Cardiac septum (tissue), 1 donor: Measurements from ENCODE around the gene BZW1. TPM values are rescaled to one million over a fixed set of nuclear protein-coding genes. Genes with fewer than 3 reads are reported as not detected.

ENCODE experiments used
- DNase-seq: peaks from one replicate; pipeline ENCODE4 v3.0.0-alpha.2; 2020; ENCODE audit warnings: low spot score
- intact Hi-C: fragments of 100-400 bp; cut with DNase I; formaldehyde crosslinking; loops from one replicate; pipeline ENCODE4 v1.14.0; 2022
- long read RNA-seq: library from polyadenylated mRNA; unstranded; transcript quantifications from one replicate; pipeline ENCODE4 v2.0.0, GENCODE V29; 2021
- total RNA-seq: library from RNA; stranded (reverse); fragmentation: NEBNext Ultra II Directional; extraction: Animal tissue kit (Norgen Biotek cat#: 25700); gene quantifications from one replicate; pipeline ENCODE4 v1.2.1, GENCODE V29; 2021
- donor health status: DM: no; HTN: no; CAD: no.

BZW1 gene
- total RNA-seq, result 99.3 TPM
- long read RNA-seq, full-length matches to known transcripts, result 77 of 96 reads
- long read RNA-seq, partial matches to known transcripts, result 6 of 96 reads
- long read RNA-seq, other reads (novel, unspliced or antisense), result 13 of 96 reads

DNA sequence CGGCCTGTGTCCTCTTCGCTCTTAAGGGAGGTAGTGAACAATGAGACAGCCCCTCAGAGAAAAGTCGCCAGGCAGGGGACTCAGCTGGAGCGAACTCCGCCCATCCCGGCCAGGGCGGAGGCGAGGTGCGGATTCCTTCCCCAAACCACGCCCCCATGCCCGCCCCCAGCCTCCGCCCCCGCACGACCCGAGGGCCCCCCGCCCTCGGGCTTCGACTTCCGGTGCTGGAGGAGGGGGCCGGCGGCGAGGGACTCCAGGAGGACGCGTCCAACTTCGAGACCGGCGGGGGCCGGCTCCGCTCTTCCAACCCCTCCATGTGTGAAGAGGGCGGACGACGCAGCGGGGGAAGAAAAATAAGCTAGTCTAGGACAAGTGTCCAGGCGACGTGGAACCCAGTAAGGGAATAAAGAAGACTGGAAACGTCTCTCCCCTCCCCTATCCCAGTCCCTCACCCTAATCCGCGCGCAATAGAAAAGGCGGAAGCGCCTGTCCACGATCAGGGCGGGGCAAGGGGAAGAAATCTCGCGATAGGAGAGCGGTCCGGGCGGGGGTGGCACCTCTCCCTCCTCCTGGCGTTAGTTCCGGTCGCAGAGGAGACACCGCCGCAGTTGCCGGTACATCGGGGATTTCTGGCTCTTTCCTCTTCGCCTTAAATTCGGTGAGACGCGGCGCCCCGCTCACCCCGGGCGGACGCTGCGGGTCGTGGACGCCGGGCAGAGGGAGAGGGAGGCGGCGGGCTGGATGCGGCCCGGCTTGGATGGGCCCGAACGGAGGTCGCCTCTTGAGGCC, at the start of gene BZW1:
TSS of gene BZW1 (plus strand) at position 578 of the 789 bp plus-strand sequence. CDS start 1,308 bp downstream, outside the sequence.
- DNase-seq, result peak; percentile 99
- intact Hi-C loops, result loop anchor here (1.0 to 5.0 kb wide), 5 partner anchors 53 to 641 kb away; partner anchors contain the start of genes CLK1, NIF3L1, PPIL3 and STRADB

DNA sequence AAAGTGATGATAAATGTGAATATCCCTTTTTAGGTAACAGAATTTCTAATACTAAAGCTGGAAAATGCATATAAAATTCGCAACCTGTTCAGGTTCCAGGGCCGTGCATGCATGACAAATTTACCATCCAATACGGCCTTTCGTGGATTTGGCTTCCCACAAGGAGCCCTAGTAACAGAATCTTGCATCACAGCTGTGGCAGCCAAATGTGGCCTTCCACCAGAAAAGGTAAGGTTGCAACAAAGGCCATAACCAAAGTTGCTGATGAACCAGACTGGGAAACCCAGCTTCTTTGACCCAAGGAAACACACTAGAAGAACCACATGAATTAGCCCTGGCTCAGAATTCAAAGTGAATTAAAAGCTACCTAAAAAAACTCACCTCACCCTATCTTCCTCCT, 49.6 kb upstream of the BZW1 start:
- intact Hi-C loops, result no loop called here
- DNase-seq, result no peak

DNA sequence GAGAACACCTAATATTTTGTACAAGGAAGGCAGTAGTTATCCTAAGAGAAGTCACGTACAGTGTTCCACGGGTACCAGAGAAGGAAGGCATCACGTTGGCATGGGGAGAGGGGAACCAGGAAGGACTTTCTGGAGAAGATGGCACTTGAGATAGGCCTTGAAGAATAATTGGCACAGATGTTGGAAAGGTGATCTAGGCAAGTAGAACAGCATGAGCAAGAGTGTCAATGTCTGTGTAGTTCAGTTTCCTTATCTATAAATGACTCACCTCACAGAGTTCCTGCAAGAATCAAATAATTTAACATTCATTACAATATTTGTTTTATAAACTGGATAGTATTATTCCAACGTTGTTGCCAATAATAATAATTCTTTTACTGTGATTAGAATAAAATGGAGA, 48.3 kb upstream of the BZW1 start:
- DNase-seq, result no peak
- intact Hi-C loops, result no loop called here

DNA sequence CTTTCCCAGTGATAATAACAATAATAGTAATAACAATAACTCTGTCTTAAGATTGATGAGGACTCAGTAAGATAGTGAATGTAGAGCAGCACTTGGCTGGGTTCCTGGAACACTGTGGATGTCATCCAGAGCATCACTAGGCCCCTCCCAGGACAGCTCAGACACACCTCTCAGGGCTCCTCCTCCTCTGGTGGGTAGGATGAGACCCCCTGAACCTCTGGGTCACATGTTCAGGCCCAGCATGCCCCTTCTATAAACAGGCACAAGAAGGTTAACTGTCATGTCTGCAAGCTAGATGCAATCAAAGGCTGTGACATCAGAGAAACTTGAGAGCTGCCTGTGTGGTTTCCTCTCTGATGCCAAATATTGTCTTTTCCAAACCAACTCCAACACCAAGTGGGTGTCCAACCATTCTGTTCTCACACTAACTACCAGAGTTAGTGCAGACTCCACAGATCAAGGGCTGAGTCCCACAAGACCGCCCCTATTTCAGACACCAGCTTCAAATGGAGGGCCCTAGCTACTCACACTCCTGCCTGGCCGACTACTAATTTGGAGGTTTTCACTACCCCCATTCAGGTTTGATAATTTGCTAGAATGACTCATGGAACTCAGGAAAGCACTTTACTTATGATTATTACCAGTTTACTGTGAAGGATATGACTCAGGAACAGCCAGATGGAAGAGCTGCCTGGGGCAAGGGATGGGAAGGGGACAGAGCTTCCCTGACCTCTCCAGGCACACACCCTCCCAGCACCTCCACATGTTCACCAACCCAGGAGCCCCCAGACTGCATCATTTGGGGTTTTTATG, 46.4 kb upstream of the BZW1 start:
- no peak for DNase-seq
- intact Hi-C loops, result no loop called here

DNA sequence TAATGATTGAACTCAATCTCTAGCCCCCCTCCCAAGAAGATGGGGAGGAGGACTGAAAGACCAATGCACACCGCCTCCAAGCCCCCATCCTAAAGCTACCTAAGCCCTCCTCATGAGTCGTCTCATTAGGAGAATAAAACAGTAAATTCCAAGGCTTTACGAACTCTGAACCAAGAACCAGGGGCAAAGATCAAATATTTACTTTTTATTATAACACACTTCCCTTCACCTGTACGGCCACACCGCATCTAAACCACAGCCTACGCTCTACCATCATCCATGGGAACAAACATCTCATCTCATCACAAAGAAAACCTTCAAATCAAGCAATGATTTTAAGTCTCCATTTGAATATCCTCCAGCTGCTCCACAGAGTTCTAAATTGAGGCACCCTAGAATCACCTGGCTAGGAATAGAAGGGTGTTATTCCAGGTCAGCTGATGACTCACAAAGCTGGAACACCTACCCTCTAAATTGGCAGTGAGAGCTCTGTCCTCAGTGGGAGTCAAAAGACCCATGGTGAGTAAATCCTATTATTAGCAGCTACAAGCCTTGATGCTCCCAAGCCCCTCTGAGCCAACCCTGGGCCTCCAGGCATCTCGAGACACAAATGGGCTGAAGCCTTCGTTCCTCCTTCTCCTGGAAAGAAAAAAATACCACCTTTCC, 45.6 kb upstream of the BZW1 start:
- no peak for DNase-seq
- intact Hi-C loops, result no loop called here

DNA sequence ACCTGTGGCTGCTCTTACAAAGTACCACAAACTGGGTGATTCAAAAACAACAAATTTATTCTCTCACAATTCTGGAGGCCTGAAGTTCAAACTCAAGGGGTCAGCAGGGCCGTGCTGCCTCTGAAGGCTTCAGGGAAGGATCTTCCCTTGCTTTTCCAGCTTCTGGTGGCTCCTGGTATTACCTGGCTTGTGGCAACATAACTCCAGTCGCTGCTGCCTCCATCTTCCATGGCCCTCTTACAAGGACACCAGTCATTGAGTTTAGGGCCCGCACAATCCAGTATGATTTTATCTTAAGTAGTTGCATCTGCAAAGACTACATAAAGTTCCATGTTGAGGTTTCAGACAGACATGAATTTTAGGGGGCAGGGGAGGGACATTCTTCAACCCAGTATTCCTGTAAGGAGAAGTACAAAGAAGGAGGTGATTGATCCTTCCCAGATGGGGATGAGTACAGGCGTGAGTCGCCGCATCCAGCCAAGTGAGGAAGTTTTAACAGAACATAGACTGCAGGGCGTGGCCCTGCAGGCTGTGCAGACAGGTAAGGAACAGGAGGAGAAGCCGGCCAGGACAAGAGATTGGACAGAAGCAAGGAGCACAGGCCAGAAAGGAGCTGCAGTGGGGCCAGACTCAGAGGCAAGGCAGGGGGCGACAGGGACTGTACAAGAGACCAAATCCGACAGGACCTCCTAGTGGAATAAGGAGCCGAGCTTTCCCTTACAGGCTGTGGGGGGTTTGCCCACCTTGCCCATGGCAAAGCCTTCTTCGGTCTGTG, 44.4 kb upstream of the BZW1 start:
- DNase-seq, result no peak
- intact Hi-C loops, result no loop called here

DNA sequence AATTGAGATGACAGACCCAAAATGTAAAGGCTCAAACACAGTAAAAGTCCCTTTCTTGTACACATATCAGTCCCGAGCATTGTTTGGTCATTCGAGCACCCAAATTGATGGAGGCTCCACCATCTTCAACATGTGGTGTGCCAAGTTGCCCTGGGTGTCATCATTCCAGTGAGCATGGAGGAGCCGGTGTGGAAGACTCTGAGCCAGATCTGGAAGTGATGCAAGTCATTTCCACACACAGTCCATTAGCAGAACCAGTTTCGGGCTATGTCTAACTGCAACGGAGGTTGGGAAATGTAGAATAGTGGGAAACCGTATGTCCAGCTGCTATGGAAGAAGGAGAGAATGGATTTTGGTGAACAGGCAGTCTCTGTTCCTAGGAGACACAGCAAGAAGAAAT, 40.9 kb upstream of the BZW1 start:
- no peak for DNase-seq
- intact Hi-C loops, result no loop called here

DNA sequence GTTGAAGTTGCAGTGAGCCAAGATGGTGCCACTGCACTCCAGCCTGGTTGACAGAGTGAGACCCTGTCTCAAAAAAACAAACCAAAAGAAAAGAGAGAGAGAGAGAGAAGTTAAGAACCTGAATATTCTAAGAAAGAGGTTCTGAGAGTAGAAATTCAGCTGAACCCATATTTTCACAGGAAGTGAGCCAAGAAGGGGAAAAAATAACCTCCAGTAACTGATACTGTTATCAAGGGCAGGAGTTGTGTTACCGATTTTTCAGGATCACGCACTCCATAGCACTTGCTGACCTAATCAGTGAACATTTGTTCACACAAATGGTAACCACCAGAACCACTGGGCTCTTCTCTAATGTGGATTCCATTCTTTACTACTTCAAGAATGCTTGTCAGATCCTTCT, 39.1 kb upstream of the BZW1 start:
- DNase-seq, result no peak
- intact Hi-C loops, result no loop called here

DNA sequence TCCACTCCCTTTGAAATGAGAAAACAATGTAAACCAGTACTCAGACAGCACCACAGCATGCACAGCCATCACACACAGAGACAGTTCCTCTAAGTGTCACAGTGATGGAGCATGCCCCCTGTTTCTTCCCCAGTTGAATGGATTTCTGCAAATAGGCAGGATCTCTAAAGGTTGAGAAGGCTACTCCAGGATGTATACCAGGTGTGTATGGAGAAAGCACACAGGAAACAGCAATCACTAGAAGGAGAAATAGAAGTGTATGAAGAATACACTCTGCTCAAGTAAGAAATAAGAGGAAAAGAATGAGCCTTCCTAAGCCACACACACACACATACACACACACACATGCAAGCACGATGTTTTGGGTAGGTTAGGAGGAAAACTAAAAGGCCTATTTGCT, 38.6 kb upstream of the BZW1 start:
- DNase-seq, result no peak
- intact Hi-C loops, result no loop called here

DNA sequence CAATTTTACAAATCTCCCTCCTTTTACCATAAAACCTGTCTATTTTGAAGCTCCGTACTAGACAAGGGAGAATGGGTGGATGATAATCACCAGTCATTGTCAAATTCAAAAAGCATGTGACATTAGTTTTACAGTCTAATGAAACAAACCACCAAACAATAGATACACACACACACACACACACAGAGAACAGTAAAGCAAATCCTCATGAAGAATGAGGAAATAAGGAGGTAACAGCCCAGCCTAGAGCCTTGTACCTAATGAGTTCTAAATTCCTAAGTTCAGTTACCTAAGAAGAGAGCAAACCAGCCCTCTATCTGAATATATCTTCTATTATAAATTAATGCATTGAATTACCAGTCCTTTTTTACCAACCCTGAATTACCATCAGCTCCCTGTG, 36.8 kb upstream of the BZW1 start:
- intact Hi-C loops, result no loop called here
- no peak for DNase-seq

DNA sequence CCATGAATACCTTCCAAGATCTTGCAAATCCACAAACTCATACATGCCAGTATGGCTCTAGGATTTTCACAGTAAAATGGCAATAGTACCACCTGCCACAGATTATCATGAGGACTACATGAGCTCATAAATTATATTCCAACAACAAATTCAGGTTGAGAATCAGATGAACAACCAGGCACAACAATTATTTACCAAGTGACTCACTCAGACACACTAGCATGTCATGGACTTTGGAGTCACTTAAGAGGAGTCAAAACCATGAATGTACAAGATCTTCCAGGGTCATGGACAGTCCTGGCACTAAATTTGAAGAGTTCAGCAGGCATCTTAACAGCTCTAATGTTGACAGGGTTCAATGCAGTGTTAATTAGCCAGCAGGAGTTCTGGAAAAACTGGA, 34.4 kb upstream of the BZW1 start:
- DNase-seq, result no peak
- intact Hi-C loops, result no loop called here

DNA sequence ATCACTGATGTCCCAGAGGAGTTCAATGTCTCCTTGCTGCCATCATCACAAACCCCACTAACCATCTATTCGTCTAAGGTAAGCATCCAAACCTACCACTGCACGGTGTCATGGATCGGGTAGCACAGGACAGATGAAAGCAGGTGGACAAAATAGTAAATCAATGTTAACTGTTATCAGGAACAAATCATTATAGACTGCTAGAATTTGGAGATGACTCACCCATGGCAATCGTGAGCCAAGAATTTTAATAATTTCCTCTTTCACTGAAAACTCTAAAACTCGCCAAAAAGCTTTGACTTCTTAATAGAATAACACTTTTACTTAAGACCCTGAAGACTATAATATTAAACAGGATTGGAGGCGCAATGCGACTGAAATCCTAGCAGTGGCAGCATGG, 33.7 kb upstream of the BZW1 start:
- no peak for DNase-seq
- intact Hi-C loops, result no loop called here

DNA sequence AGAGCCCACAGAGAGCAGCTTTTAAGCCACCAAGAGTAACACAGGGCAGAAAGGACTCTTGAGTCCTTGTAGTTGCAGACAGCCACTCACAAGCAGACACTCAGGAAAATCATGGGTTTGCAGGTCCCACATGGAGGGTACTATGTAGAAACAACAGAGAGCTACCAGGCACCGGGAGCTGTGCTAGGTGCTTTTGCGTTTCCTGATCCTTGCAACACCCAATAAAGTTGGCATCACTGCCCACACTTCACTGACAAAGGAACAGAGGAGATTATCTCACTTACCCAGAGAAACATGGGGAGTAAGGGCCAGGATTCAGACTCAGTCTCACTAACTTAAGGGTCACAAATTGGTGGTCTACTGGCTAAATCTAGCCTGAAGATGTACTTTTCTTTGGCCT, 32.5 kb upstream of the BZW1 start:
- intact Hi-C loops, result no loop called here
- no peak for DNase-seq

DNA sequence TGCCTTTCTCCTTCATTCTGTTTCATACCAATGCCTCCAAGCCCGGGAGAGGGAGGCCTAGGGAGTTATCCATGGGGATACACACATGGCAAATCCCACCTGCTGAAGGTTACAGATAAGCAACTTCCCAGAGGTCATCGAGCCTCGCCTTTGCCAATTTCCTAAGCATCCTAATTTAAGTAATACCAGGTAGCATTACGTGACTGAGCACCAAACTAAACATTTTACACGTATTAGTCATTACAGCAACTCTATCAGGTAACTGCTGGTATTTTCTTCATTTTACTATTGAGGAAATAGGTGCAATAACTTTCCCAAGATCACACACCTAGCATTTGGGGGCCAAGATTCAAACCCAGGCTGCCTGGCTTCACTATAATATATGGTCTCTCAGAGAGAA, 30.1 kb upstream of the BZW1 start:
- no peak for DNase-seq
- intact Hi-C loops, result no loop called here

DNA sequence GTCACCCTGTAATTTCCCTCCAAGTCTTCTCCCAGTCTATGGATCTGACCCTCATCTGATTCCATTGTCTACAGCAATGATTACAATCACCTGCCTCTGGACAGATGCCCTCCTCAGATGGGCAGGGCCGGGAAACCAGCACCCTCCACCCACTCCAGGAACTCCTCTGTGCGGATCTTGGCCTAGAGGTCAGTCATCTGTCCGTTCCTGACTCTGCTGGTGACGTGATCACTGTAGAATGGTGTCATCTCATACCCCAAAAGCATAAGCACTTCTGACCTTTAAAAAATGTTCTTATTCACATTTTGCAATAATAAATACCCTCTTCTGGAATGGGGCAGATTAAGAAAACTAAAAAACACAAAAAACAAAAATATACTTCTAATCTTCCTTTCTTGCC, 29.5 kb upstream of the BZW1 start:
- no peak for DNase-seq
- intact Hi-C loops, result no loop called here

DNA sequence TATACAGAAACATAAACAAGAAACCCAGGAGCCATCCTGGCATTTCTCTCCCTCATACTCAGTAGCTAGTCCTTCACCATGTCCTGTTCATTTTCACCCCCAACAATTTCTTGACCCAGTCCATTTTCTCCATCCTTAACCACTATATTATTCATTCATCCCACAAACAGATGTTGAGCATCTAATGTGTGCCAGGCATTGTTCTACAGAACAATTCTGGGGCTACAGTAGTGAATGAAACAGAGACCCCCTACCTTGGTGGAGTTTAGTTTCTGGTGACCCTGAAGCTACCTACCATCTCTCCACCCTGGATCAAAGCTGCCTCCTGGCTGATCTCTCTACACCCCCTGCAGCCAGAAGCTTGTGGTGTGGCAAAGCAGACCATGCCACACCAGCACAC, 27.5 kb upstream of the BZW1 start:
- no peak for DNase-seq
- intact Hi-C loops, result no loop called here

DNA sequence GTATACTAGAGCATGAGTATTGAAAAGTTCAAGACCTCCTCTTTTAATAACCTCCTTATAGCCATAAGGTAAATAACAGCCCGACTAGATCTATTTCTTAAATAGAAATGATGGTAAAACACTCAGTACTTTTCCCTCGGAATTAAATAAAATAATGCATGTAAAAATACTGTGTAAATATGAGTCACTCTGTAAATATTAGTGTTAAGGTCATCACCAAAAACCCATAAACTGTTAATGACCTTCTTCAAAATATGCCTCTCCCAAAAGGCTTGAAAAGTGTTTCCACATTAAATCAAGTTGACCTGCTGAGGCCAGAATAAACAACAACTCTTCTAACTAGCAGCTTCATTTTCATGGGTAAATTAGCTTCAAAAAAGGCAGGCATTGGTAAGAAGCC, 25.3 kb upstream of the BZW1 start:
- intact Hi-C loops, result loop anchor here (5.0 kb wide), 1 partner anchor 44 kb away; no protein-coding TSS in a partner anchor
- DNase-seq, result no peak

DNA sequence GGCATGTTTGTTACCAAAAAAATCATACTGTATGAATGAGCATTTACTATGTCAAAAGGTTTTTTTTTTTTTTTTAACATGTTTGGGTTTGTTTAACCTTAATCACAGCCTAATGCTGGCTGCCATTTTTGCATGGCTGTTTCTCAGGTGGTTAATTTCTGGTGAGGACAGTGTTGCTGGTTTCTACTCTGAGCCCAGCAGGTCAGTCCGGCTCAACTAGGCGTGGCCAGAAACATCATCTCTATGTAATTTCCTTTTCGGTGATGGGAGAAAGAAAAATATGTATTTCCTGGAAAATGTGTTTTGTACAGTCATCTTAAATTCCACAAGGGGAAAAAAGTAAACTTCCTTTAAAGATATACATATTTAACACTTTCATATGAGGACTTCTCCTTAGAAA, 24.9 kb upstream of the BZW1 start:
- intact Hi-C loops, result loop anchor here (5.0 kb wide), 1 partner anchor 45 kb away; no protein-coding TSS in a partner anchor
- DNase-seq, result no peak

DNA sequence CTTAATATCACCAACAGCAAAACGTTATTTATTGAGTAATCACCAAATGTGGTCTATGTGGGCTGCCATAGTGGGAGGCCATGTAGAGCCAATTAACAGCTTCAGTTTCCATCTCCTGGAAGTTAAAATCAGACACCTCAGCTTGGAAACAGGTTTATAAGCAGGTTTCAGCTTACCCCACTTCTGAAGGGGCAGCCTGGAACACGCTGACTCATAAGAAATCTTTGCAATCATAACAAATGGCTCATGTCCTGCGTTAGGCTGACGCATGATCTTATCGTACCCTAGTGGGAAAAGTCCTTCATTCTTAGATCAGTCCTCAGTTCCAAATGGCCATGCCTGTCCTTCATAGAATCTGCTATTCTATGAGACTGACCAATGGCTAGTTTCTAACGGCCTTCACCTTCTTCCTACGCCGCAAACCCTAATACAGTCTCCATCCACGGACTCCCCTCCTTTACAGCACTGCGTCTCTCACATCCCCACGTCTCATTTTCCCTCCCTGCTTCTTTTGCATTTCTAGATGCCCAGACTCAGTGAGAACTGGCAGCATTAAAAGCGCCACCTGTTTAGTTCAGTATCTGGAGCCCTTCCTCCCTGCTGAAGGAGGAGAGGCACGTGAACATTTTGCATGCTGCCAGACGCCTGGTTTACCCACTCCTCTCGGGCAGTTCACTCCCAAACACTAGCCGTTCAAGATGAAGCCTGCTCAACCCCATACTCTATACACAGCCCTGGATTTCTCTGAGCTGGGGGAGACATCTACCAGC, 24.2 kb upstream of the BZW1 start:
- intact Hi-C loops, result loop anchor here (5.0 kb wide), 1 partner anchor 45 kb away; no protein-coding TSS in a partner anchor
- DNase-seq, result no peak
